ENCODE measurements around the gene SH3GL3.

SH3GL3 gene

GRCh38 chr15:83571820-83572707, 124.9 kb downstream of the SH3GL3 start:
- no peak for DNase-seq

- DNase-seq, result no peak
Observed at GRCh38 chr15:83574345-83574744, 127.2 kb downstream of the SH3GL3 start.

- DNase-seq, result no peak
Observed at GRCh38 chr15:83578691-83579090, 131.6 kb downstream of the SH3GL3 start.

- no peak for DNase-seq
Observed at GRCh38 chr15:83581381-83581780, 134.2 kb downstream of the SH3GL3 start.

- no peak for DNase-seq
Observed at GRCh38 chr15:83582381-83582780, 135.2 kb downstream of the SH3GL3 start.

GRCh38 chr15:83585601-83586335, 138.6 kb downstream of the SH3GL3 start:
- no peak for DNase-seq

GRCh38 chr15:83587091-83587490, 139.9 kb downstream of the SH3GL3 start:
- DNase-seq, result no peak

- DNase-seq, result no peak
Observed at GRCh38 chr15:83588441-83588840, 141.3 kb downstream of the SH3GL3 start.

- no peak for DNase-seq
Observed at GRCh38 chr15:83592370-83593040, 145.4 kb downstream of the SH3GL3 start.

- DNase-seq, result no peak
Observed at GRCh38 chr15:83595191-83595590, 148.1 kb downstream of the SH3GL3 start.

GRCh38 chr15:83598031-83598430, 150.9 kb downstream of the SH3GL3 start:
- no peak for DNase-seq

GRCh38 chr15:83602021-83602420, 154.9 kb downstream of the SH3GL3 start:
- no peak for DNase-seq

- no peak for DNase-seq
Observed at GRCh38 chr15:83604549-83604948, 157.4 kb downstream of the SH3GL3 start.

GRCh38 chr15:83605111-83605945, 158.2 kb downstream of the SH3GL3 start:
- DNase-seq, result no peak

- DNase-seq, result no peak
Observed at GRCh38 chr15:83610132-83610531, 163.0 kb downstream of the SH3GL3 start.

- DNase-seq, result no peak
Observed at GRCh38 chr15:83610901-83611685, 164.0 kb downstream of the SH3GL3 start.

GRCh38 chr15:83612226-83612625, 165.1 kb downstream of the SH3GL3 start:
- DNase-seq, result no peak

- no peak for DNase-seq
Observed at GRCh38 chr15:83612898-83613635, 165.9 kb downstream of the SH3GL3 start.

GRCh38 chr15:83613714-83614113, 166.6 kb downstream of the SH3GL3 start:
- DNase-seq, result no peak

GRCh38 chr15:83616840-83617239, 169.7 kb downstream of the SH3GL3 start:
- DNase-seq, result no peak

- no peak for DNase-seq
Observed at GRCh38 chr15:83626171-83626802, 179.1 kb downstream of the SH3GL3 start.

Measured in NCI-H2227 treated with DMSO at 0.1 percent for 48 hours (cell line).